Omental fat pad (tissue), 4 donors: ENCODE measurements around the gene DCUN1D5. TPM values are rescaled to one million over a fixed set of nuclear protein-coding genes. Genes with fewer than 3 reads are reported as not detected.
A peak's percentile ranks its signal among the peaks of the same experiment; 100 is the strongest.

ENCODE experiments used
- ATAC-seq: fragments of 150-250 bp; one replicate; pipeline ENCODE4 v1.9.1; 2016; ENCODE audit warnings: mild to moderate bottlenecking, moderate library complexity; ENCODE audit not compliant: low FRiP score
- DNase-seq: peaks from one replicate; pipeline ENCODE4 v3.0.0-alpha.2; 2019; ENCODE audit warnings: low spot score
- CTCF ChIP-seq, 3 donors: fragments of 450-650 bp; IDR thresholded peaks; one replicate each; pipeline ENCODE4 v1.5.1; 2016 to 2017; ENCODE audit warnings: antibody characterized with exemption in 3 of 3, mild to moderate bottlenecking in 3 of 3, moderate library complexity in 2 of 3
- total RNA-seq, 4 donors: library from RNA; depleted of rRNA; stranded (reverse); fragments of >200 nt; gene quantifications; one replicate each; pipeline ENCODE4 v1.1.0, GENCODE V29; 2016

The DCUN1D5 gene
- total RNA-seq, 4 donors from 2014 or later, result 26.6 to 54.9 (median 38.1) TPM

GRCh38 chr11:103108933-103109817 is 17.2 kb upstream of the DCUN1D5 start, which contains the start of gene DYNC2H1:
DYNC2H1 (plus strand) TSS chr11:103109426; CDS start chr11:103109575, 149 bp downstream.
- no peak for TF ChIP-seq CTCF (IDR thresholded peaks at IDR 0.05)
- DNase-seq (peak; percentile 36), ATAC-seq (peak; percentile 96)

GRCh38 chr11:103097279-103097678 is 5.3 kb upstream of the DCUN1D5 start:
- no peak for TF ChIP-seq CTCF (IDR thresholded peaks at IDR 0.05)
- no peak for DNase-seq
- ATAC-seq, result no peak

- no peak for TF ChIP-seq CTCF (IDR thresholded peaks at IDR 0.05)
- ATAC-seq, result peak; percentile 48
- no peak for DNase-seq
Observed at GRCh38 chr11:103091064-103091800, 728 bp downstream of the DCUN1D5 start.

GRCh38 chr11:103086461-103086860 is 5.5 kb downstream of the DCUN1D5 start:
- no peak for TF ChIP-seq CTCF (IDR thresholded peaks at IDR 0.05)
- DNase-seq (no peak), ATAC-seq (no peak)

GRCh38 chr11:103085758-103086365 is 6.1 kb downstream of the DCUN1D5 start:
- DNase-seq (no peak), ATAC-seq (peak; percentile 77)
- no peak for TF ChIP-seq CTCF (IDR thresholded peaks at IDR 0.05)

GRCh38 chr11:103079833-103080232 is 12.1 kb downstream of the DCUN1D5 start:
- no peak for ATAC-seq
- DNase-seq, result no peak
- TF ChIP-seq CTCF (IDR thresholded peaks at IDR 0.05), result no peak
